SK-N-MC (cell line): Measurements from ENCODE around the gene ZCCHC14.

Source experiments
- EZH2 ChIP-seq: fragments of 200-600 bp; sonication (generic); IDR thresholded peaks from one replicate; pipeline ENCODE4 v1.6.1; 2017; ENCODE audit warnings: antibody characterized with exemption
- POLR2AphosphoS5 ChIP-seq: IDR thresholded peaks from 2 replicates; pipeline ENCODE4 v1.6.1; 2012; ENCODE audit warnings: mild to moderate bottlenecking, low read depth, low read length, borderline replicate concordance

DNA sequence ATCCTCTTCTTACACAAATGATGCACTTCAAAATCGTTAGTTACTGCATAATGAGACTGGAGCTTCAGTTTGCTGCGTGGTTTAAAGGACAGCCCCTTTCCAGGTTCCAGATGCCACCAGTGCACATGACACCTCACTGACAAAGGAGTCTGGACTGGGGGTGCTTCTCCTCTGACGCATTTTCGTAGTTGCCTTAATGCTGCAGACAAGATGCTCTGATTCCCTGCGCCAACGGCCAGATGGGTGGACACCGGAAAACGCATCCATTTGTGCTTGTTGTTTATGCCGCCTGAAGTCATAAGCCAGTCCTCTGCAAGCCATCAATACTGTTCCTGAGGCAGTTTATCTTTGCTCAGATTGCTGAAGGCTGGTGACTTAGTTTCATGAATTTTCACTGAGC, 125.3 kb downstream of the ZCCHC14 start:
- TF ChIP-seq EZH2 = no peak
- TF ChIP-seq POLR2AphosphoS5 = no peak
